HEK293 (cell line): ENCODE data around the gene ZNF83.

Experiments used
- ZNF138 ChIP-seq: fragments of 450-650 bp; formaldehyde crosslinking; IDR thresholded peaks from 2 replicates; pipeline ENCODE4 v1.5.1; 2016; ENCODE audit warnings: missing biosample characterization, missing genetic modification characterization, borderline replicate concordance
- ZSCAN30 ChIP-seq: fragments of 450-650 bp; IDR thresholded peaks from 2 replicates; pipeline ENCODE4 v1.5.1; 2018; ENCODE audit warnings: missing biosample characterization, mild to moderate bottlenecking, missing genetic modification characterization, moderate library complexity
- TF ChIP-seq, protein P1 (sequence below): fragments of 450-650 bp; formaldehyde crosslinking; IDR thresholded peaks from 2 replicates; pipeline ENCODE4 v1.5.1; 2016; ENCODE audit warnings: missing biosample characterization, missing genetic modification characterization

GRCh38 chr19:52687684-52688083 is 49.5 kb upstream of the ZNF83 start:
- TF ChIP-seq ZSCAN30 (no peak), ZNF138 (tag by site-specific recombination) (no peak)
- TF ChIP-seq, protein P1, sequence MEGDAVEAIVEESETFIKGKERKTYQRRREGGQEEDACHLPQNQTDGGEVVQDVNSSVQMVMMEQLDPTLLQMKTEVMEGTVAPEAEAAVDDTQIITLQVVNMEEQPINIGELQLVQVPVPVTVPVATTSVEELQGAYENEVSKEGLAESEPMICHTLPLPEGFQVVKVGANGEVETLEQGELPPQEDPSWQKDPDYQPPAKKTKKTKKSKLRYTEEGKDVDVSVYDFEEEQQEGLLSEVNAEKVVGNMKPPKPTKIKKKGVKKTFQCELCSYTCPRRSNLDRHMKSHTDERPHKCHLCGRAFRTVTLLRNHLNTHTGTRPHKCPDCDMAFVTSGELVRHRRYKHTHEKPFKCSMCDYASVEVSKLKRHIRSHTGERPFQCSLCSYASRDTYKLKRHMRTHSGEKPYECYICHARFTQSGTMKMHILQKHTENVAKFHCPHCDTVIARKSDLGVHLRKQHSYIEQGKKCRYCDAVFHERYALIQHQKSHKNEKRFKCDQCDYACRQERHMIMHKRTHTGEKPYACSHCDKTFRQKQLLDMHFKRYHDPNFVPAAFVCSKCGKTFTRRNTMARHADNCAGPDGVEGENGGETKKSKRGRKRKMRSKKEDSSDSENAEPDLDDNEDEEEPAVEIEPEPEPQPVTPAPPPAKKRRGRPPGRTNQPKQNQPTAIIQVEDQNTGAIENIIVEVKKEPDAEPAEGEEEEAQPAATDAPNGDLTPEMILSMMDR (tag by site-specific recombination): no peak
